ENCODE measurements around the gene VAMP2. TPM values are rescaled to one million over a fixed set of nuclear protein-coding genes. Genes with fewer than 3 reads are reported as not detected.

The VAMP2 gene
- total and polyA plus RNA-seq, 9 of the 15 experiments (the other 6 are each of a cell fraction or from before 2014, with no cell fraction given) = 2.3 to 31.8 (median 6.0) TPM

DNA sequence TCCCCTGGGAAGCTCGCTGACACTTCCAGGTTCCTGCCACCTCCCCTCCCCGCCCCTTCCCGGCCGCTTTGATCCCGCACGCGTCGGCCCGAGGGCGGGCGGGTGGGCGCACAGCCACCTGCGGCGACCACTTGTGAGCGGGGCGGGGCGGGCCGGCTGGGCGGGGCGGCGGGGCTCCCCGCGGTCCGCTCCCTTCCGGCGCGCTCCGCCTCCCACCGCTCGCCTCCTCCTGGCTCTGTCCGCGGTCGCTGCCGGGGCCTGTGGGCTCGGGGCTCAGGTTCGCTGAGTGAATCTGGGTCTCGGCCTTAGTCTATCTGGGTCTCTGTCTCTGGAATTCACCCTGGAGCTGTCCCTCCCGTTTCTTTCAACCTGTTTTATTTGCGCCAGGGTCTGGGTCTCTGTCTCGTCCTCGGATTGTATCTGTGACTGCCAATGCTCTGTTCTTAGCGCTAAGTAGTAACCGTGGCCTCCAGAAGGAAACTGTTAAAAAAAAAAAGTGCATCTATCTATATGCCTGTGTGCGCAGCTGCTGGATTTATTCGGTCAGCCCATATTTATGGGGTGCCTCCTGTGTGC is 36.2 kb downstream of the VAMP2 start (continued):
- TF ChIP-seq PCBP2 (IDR thresholded peaks at IDR 0.05; ENCODE audit: low read depth, low read length, poor library complexity, severe bottlenecking) (no peak), ZNF707 (CRISPR knock-in tag; conservative IDR thresholded peaks at IDR 0.05) (no peak), ZNF384 (IDR thresholded peaks at IDR 0.05; ENCODE audit: low read depth, low read length) (peak; percentile 69), CEBPB (tag; IDR thresholded peaks at IDR 0.05) (no peak), TAF7 (tag; IDR thresholded peaks at IDR 0.05) (no peak), ARID2 (IDR thresholded peaks at IDR 0.05) (no peak), ZBTB5 (IDR thresholded peaks at IDR 0.05) (peak; percentile 98), ZBTB7A (IDR thresholded peaks at IDR 0.05; ENCODE audit: borderline replicate concordance, control insufficient read depth, low read depth, low read length) (peak; percentile 40; the same call in 1 of the 2 replicates), POLR2G (IDR thresholded peaks at IDR 0.05; ENCODE audit: low read depth, low read length) (peak; percentile 57), ZNF76 (CRISPR knock-in tag; IDR thresholded peaks at IDR 0.05; ENCODE audit: borderline replicate concordance) (no peak)
- TF ChIP-seq, protein P1, sequence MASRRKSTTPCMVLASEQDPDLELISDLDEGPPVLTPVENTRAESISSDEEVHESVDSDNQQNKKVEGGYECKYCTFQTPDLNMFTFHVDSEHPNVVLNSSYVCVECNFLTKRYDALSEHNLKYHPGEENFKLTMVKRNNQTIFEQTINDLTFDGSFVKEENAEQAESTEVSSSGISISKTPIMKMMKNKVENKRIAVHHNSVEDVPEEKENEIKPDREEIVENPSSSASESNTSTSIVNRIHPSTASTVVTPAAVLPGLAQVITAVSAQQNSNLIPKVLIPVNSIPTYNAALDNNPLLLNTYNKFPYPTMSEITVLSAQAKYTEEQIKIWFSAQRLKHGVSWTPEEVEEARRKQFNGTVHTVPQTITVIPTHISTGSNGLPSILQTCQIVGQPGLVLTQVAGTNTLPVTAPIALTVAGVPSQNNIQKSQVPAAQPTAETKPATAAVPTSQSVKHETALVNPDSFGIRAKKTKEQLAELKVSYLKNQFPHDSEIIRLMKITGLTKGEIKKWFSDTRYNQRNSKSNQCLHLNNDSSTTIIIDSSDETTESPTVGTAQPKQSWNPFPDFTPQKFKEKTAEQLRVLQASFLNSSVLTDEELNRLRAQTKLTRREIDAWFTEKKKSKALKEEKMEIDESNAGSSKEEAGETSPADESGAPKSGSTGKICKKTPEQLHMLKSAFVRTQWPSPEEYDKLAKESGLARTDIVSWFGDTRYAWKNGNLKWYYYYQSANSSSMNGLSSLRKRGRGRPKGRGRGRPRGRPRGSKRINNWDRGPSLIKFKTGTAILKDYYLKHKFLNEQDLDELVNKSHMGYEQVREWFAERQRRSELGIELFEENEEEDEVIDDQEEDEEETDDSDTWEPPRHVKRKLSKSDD (conservative IDR thresholded peaks at IDR 0.05; ENCODE audit: low read length) = no peak
- TF ChIP-seq, protein P2, sequence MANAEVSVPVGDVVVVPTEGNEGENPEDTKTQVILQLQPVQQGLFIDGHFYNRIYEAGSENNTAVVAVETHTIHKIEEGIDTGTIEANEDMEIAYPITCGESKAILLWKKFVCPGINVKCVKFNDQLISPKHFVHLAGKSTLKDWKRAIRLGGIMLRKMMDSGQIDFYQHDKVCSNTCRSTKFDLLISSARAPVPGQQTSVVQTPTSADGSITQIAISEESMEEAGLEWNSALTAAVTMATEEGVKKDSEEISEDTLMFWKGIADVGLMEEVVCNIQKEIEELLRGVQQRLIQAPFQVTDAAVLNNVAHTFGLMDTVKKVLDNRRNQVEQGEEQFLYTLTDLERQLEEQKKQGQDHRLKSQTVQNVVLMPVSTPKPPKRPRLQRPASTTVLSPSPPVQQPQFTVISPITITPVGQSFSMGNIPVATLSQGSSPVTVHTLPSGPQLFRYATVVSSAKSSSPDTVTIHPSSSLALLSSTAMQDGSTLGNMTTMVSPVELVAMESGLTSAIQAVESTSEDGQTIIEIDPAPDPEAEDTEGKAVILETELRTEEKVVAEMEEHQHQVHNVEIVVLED (CRISPR knock-in tag; IDR thresholded peaks at IDR 0.05) = no peak
- TF ChIP-seq, protein P3, sequence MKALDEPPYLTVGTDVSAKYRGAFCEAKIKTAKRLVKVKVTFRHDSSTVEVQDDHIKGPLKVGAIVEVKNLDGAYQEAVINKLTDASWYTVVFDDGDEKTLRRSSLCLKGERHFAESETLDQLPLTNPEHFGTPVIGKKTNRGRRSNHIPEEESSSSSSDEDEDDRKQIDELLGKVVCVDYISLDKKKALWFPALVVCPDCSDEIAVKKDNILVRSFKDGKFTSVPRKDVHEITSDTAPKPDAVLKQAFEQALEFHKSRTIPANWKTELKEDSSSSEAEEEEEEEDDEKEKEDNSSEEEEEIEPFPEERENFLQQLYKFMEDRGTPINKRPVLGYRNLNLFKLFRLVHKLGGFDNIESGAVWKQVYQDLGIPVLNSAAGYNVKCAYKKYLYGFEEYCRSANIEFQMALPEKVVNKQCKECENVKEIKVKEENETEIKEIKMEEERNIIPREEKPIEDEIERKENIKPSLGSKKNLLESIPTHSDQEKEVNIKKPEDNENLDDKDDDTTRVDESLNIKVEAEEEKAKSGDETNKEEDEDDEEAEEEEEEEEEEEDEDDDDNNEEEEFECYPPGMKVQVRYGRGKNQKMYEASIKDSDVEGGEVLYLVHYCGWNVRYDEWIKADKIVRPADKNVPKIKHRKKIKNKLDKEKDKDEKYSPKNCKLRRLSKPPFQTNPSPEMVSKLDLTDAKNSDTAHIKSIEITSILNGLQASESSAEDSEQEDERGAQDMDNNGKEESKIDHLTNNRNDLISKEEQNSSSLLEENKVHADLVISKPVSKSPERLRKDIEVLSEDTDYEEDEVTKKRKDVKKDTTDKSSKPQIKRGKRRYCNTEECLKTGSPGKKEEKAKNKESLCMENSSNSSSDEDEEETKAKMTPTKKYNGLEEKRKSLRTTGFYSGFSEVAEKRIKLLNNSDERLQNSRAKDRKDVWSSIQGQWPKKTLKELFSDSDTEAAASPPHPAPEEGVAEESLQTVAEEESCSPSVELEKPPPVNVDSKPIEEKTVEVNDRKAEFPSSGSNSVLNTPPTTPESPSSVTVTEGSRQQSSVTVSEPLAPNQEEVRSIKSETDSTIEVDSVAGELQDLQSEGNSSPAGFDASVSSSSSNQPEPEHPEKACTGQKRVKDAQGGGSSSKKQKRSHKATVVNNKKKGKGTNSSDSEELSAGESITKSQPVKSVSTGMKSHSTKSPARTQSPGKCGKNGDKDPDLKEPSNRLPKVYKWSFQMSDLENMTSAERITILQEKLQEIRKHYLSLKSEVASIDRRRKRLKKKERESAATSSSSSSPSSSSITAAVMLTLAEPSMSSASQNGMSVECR (CRISPR knock-in tag; IDR thresholded peaks at IDR 0.05) = peak; percentile 39; the same call in 1 of the 2 replicates
- TF ChIP-seq, protein P4, sequence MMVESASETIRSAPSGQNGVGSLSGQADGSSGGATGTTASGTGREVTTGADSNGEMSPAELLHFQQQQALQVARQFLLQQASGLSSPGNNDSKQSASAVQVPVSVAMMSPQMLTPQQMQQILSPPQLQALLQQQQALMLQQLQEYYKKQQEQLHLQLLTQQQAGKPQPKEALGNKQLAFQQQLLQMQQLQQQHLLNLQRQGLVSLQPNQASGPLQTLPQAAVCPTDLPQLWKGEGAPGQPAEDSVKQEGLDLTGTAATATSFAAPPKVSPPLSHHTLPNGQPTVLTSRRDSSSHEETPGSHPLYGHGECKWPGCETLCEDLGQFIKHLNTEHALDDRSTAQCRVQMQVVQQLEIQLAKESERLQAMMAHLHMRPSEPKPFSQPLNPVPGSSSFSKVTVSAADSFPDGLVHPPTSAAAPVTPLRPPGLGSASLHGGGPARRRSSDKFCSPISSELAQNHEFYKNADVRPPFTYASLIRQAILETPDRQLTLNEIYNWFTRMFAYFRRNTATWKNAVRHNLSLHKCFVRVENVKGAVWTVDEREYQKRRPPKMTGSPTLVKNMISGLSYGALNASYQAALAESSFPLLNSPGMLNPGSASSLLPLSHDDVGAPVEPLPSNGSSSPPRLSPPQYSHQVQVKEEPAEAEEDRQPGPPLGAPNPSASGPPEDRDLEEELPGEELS (CRISPR knock-in tag; IDR thresholded peaks at IDR 0.05; ENCODE audit: borderline replicate concordance) = no peak
